ENCODE data around the gene CDH2. TPM values are rescaled to one million over a fixed set of nuclear protein-coding genes. Genes with fewer than 3 reads are reported as not detected.

CDH2 gene
- total RNA-seq, 1 donor: 75.6 TPM

GRCh38 chr18:28078849-28079248 is 98.1 kb downstream of the CDH2 start:
- Histone ChIP-seq H3K79me2 (ENCODE audit: insufficient read depth, low read length) (peaks cover 72% of the 10 kb centered on the region), H3K27ac (ENCODE audit: low read depth, low read length) (peak overlapping the region; percentile 40), H3K9me3 (ENCODE audit: low read depth, low read length) (no peaks in the 10 kb centered on the region), H3K4me1 (ENCODE audit: insufficient read depth, low read length) (peaks cover 24% of the 10 kb centered on the region), H3K27me3 (ENCODE audit: insufficient read depth, low read length) (no peaks in the 10 kb centered on the region), H3K4me3 (ENCODE audit: insufficient read depth, low read length) (no peak overlapping the region), H3K36me3 (ENCODE audit: insufficient read depth, low read length) (no peaks in the 10 kb centered on the region), H3K4me2 (ENCODE audit: insufficient read depth, low read length) (no peak overlapping the region), H2AFZ (ENCODE audit: low read length) (no peak overlapping the region), H4K20me1 (ENCODE audit: insufficient read depth, low read length) (no peaks in the 10 kb centered on the region)
- TF ChIP-seq, protein P1, sequence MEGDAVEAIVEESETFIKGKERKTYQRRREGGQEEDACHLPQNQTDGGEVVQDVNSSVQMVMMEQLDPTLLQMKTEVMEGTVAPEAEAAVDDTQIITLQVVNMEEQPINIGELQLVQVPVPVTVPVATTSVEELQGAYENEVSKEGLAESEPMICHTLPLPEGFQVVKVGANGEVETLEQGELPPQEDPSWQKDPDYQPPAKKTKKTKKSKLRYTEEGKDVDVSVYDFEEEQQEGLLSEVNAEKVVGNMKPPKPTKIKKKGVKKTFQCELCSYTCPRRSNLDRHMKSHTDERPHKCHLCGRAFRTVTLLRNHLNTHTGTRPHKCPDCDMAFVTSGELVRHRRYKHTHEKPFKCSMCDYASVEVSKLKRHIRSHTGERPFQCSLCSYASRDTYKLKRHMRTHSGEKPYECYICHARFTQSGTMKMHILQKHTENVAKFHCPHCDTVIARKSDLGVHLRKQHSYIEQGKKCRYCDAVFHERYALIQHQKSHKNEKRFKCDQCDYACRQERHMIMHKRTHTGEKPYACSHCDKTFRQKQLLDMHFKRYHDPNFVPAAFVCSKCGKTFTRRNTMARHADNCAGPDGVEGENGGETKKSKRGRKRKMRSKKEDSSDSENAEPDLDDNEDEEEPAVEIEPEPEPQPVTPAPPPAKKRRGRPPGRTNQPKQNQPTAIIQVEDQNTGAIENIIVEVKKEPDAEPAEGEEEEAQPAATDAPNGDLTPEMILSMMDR (IDR thresholded peaks at IDR 0.05; ENCODE audit: extremely low read depth, low read depth, low read length): no peak
- DNase-seq (ENCODE audit: insufficient read length, low spot score, missing footprints): no peak

GRCh38 chr18:28078298-28078697 is 98.6 kb downstream of the CDH2 start:
- Histone ChIP-seq H3K4me3 (ENCODE audit: insufficient read depth, low read length) (no peak overlapping the region), H2AFZ (ENCODE audit: low read length) (no peak overlapping the region), H4K20me1 (ENCODE audit: insufficient read depth, low read length) (no peaks in the 10 kb centered on the region), H3K27me3 (ENCODE audit: insufficient read depth, low read length) (no peaks in the 10 kb centered on the region), H3K79me2 (ENCODE audit: insufficient read depth, low read length) (peaks cover 71% of the 10 kb centered on the region), H3K9me3 (ENCODE audit: low read depth, low read length) (no peaks in the 10 kb centered on the region), H3K36me3 (ENCODE audit: insufficient read depth, low read length) (no peaks in the 10 kb centered on the region), H3K4me2 (ENCODE audit: insufficient read depth, low read length) (no peak overlapping the region), H3K4me1 (ENCODE audit: insufficient read depth, low read length) (peaks cover 24% of the 10 kb centered on the region), H3K27ac (ENCODE audit: low read depth, low read length) (peak overlapping the region; percentile 40)
- no peak for DNase-seq (ENCODE audit: insufficient read length, low spot score, missing footprints)
- TF ChIP-seq, protein P1 (IDR thresholded peaks at IDR 0.05; ENCODE audit: extremely low read depth, low read depth, low read length): no peak

DNA sequence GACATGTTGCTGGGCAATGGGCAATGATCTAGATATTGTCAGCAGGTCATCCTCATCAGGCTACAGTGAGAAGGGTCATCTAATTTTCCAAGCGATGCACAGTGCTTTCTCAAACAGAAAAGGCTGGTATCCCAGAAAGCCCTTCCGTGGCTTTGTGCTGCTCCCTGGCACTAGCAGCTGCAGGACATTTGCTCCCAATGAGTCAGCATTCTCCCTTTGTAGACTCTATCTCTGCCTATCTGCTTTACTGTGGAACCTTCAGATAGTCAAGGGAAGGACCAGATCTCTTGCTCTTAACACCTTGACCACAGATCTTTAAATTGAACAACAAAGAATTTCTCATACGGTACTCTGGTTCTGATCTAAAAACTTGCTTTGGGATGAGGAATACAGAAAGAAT is 101.4 kb downstream of the CDH2 start:
- no peaks in the 10 kb centered on the region for H3K27me3 ChIP-seq (ENCODE audit: insufficient read depth, low read length)
- H3K36me3 ChIP-seq (ENCODE audit: insufficient read depth, low read length): no peaks in the 10 kb centered on the region
- peak overlapping the region; percentile 42 for H3K27ac ChIP-seq (ENCODE audit: low read depth, low read length)
- no peak overlapping the region for H3K4me2 ChIP-seq (ENCODE audit: insufficient read depth, low read length)
- TF ChIP-seq, protein P1 (IDR thresholded peaks at IDR 0.05; ENCODE audit: extremely low read depth, low read depth, low read length): no peak
- no peaks in the 10 kb centered on the region for H3K9me3 ChIP-seq (ENCODE audit: low read depth, low read length)
- DNase-seq (ENCODE audit: insufficient read length, low spot score, missing footprints): no peak
- H4K20me1 ChIP-seq (ENCODE audit: insufficient read depth, low read length): no peaks in the 10 kb centered on the region
- H3K4me1 ChIP-seq (ENCODE audit: insufficient read depth, low read length): peaks cover 24% of the 10 kb centered on the region
- peaks cover 72% of the 10 kb centered on the region for H3K79me2 ChIP-seq (ENCODE audit: insufficient read depth, low read length)
- H3K4me3 ChIP-seq (ENCODE audit: insufficient read depth, low read length): no peak overlapping the region
- no peak overlapping the region for H2AFZ ChIP-seq (ENCODE audit: low read length)

- no peak overlapping the region for H3K4me2 ChIP-seq (ENCODE audit: insufficient read depth, low read length)
- H4K20me1 ChIP-seq (ENCODE audit: insufficient read depth, low read length): no peaks in the 10 kb centered on the region
- no peak for DNase-seq (ENCODE audit: insufficient read length, low spot score, missing footprints)
- no peak overlapping the region for H2AFZ ChIP-seq (ENCODE audit: low read length)
- no peaks in the 10 kb centered on the region for H3K9me3 ChIP-seq (ENCODE audit: low read depth, low read length)
- no peak overlapping the region for H3K27ac ChIP-seq (ENCODE audit: low read depth, low read length)
- no peaks in the 10 kb centered on the region for H3K36me3 ChIP-seq (ENCODE audit: insufficient read depth, low read length)
- TF ChIP-seq, protein P1 (IDR thresholded peaks at IDR 0.05; ENCODE audit: extremely low read depth, low read depth, low read length): no peak
- peaks cover 72% of the 10 kb centered on the region for H3K79me2 ChIP-seq (ENCODE audit: insufficient read depth, low read length)
- H3K4me3 ChIP-seq (ENCODE audit: insufficient read depth, low read length): no peak overlapping the region
- H3K27me3 ChIP-seq (ENCODE audit: insufficient read depth, low read length): no peaks in the 10 kb centered on the region
- H3K4me1 ChIP-seq (ENCODE audit: insufficient read depth, low read length): peaks cover 22% of the 10 kb centered on the region
Measured at GRCh38 chr18:28074076-28074475, 102.9 kb downstream of the CDH2 start.
